Adipose tissue (tissue), 3 donors: ENCODE data around the gene SLC29A2. TPM values are rescaled to one million over a fixed set of nuclear protein-coding genes. Genes with fewer than 3 reads are reported as not detected.

ENCODE experiments used
- H3K27ac ChIP-seq: one replicate; pipeline ENCODE4 v1.5.1; 2013; ENCODE audit warnings: low read depth, low read length
- WGBS, 3 donors: extraction: QIAGEN DNeasy Blood & Tissue Kit; methylation state at CpG; one replicate each; pipeline ENCODE4 v1.1.7; 2013; 5-methylcytosine and 5-hydroxymethylcytosine counted together
- polyA plus RNA-seq, 3 donors: library from polyadenylated mRNA; stranded (reverse); fragments of 200-250 nt; gene quantifications; one replicate each; pipeline ENCODE4 v1.2.3, GENCODE V29; 2013
- donor health status: healthy with polysubstance abuse.
- donor health status: Bipolar disorder and iron deficiency.
- donor health status: healthy.

SLC29A2 gene
- 1 to 10 TPM; 6.7 to 9.4 (median 6.8) TPM for polyA plus RNA-seq

GRCh38 chr11:66371627-66372415, at the start of gene SLC29A2:
SLC29A2 (minus strand) TSS chr11:66371760; CDS start chr11:66371591, 169 bp downstream.
- 0 to 1% (median 1%) methylated on average over 58 to 72 of the region's 72 CpGs for WGBS, 3 donors
- H3K27ac ChIP-seq: no peak within 1 kb of the TSS

GRCh38 chr11:66420671-66421476, 49.3 kb upstream of the SLC29A2 start, which contains the start of gene NPAS4:
NPAS4 (plus strand) TSS chr11:66421035; CDS start chr11:66421180, 145 bp downstream.
- H3K27ac ChIP-seq: no peak within 1 kb of the TSS
- WGBS, 3 donors: 4 to 6% (median 5%) methylated on average over 65 to 71 of the region's 71 CpGs

GRCh38 chr11:66419825-66420224, 48.3 kb upstream of the SLC29A2 start:
- no peak overlapping the region for H3K27ac ChIP-seq
- 5 to 8% (median 8%) methylated on average over 18 to 30 of the region's 30 CpGs for WGBS, 3 donors

GRCh38 chr11:66418986-66419308, 47.4 kb upstream of the SLC29A2 start:
- no peak overlapping the region for H3K27ac ChIP-seq
- 30 to 58% (median 47%) methylated on average over 3 of the region's 3 CpGs for WGBS, 3 donors

GRCh38 chr11:66418168-66418985, 46.8 kb upstream of the SLC29A2 start:
- 4 to 11% (median 8%) methylated on average over 16 of the region's 16 CpGs for WGBS, 3 donors

GRCh38 chr11:66417000-66417399, 45.4 kb upstream of the SLC29A2 start:
- 61 to 73% (median 67%) methylated on average over 11 of the region's 11 CpGs for WGBS, 3 donors
- H3K27ac ChIP-seq: no peak overlapping the region

More at GRCh38 chr11:66418168-66418985, 46.8 kb upstream of the SLC29A2 start:
- no peak overlapping the region for H3K27ac ChIP-seq

GRCh38 chr11:66415423-66415822, 43.9 kb upstream of the SLC29A2 start:
- WGBS, 3 donors: 41 to 66% (median 66%) methylated on average over 2 of the region's 2 CpGs

GRCh38 chr11:66414120-66414934, 42.8 kb upstream of the SLC29A2 start:
- H3K27ac ChIP-seq: no peak overlapping the region
- 52 to 57% (median 55%) methylated on average over 12 of the region's 12 CpGs for WGBS, 3 donors

More at GRCh38 chr11:66415423-66415822, 43.9 kb upstream of the SLC29A2 start:
- no peak overlapping the region for H3K27ac ChIP-seq

- 67 to 82% (median 79%) methylated on average over 6 of the region's 6 CpGs for WGBS, 3 donors
- no peak overlapping the region for H3K27ac ChIP-seq
Observed at GRCh38 chr11:66413167-66413566, 41.6 kb upstream of the SLC29A2 start.

GRCh38 chr11:66412110-66412509, 40.5 kb upstream of the SLC29A2 start:
- WGBS, 3 donors: 57 to 80% (median 72%) methylated on average over 6 to 7 of the region's 7 CpGs
- no peak overlapping the region for H3K27ac ChIP-seq

- WGBS, 3 donors: 59 to 72% (median 67%) methylated on average over 4 of the region's 4 CpGs
- no peak overlapping the region for H3K27ac ChIP-seq
Observed at GRCh38 chr11:66411323-66411722, 39.8 kb upstream of the SLC29A2 start.

- WGBS, 3 donors: 57 to 86% (median 86%) methylated on average over 12 of the region's 12 CpGs
- no peak overlapping the region for H3K27ac ChIP-seq
Observed at GRCh38 chr11:66410191-66410590, 38.6 kb upstream of the SLC29A2 start.

- WGBS, 3 donors: 19 to 22% (median 21%) methylated on average over 15 of the region's 15 CpGs
- H3K27ac ChIP-seq: no peak overlapping the region
Observed at GRCh38 chr11:66409226-66409625, 37.7 kb upstream of the SLC29A2 start.

- H3K27ac ChIP-seq: no peak overlapping the region
Observed at GRCh38 chr11:66408488-66409214, 37.1 kb upstream of the SLC29A2 start.

GRCh38 chr11:66407651-66408050, 36.1 kb upstream of the SLC29A2 start:
- H3K27ac ChIP-seq: no peak overlapping the region
- 48 to 69% (median 59%) methylated on average over 5 of the region's 5 CpGs for WGBS, 3 donors

More at GRCh38 chr11:66408488-66409214, 37.1 kb upstream of the SLC29A2 start:
- 0 to 2% (median 1%) methylated on average over 52 to 63 of the region's 63 CpGs for WGBS, 3 donors

- WGBS, 3 donors: 67 to 83% (median 76%) methylated on average over 3 of the region's 3 CpGs
Observed at GRCh38 chr11:66393954-66394353, 22.4 kb upstream of the SLC29A2 start.

GRCh38 chr11:66391322-66391721, 19.8 kb upstream of the SLC29A2 start:
- 68 to 83% (median 68%) methylated on average over 6 of the region's 6 CpGs for WGBS, 3 donors
- H3K27ac ChIP-seq: no peak overlapping the region

More at GRCh38 chr11:66393954-66394353, 22.4 kb upstream of the SLC29A2 start:
- H3K27ac ChIP-seq: no peak overlapping the region
